MM.1S (cell line): ENCODE data around the gene MGAT4B.

ENCODE experiments used
- EZH2 ChIP-seq: fragments of 300-600 bp; sonication (generic); optimal IDR thresholded peaks from 2 replicates; pipeline ENCODE3; 2017; ENCODE audit warnings: low read depth, mild to moderate bottlenecking, antibody characterized with exemption, low read length, mixed read lengths
- TF ChIP-seq, protein P1 (sequence below): fragments of 300-600 bp; sonication (generic); IDR thresholded peaks from 2 replicates; pipeline ENCODE4 v1.5.1; 2016; ENCODE audit warnings: antibody characterized with exemption, low read length, mixed read lengths

DNA sequence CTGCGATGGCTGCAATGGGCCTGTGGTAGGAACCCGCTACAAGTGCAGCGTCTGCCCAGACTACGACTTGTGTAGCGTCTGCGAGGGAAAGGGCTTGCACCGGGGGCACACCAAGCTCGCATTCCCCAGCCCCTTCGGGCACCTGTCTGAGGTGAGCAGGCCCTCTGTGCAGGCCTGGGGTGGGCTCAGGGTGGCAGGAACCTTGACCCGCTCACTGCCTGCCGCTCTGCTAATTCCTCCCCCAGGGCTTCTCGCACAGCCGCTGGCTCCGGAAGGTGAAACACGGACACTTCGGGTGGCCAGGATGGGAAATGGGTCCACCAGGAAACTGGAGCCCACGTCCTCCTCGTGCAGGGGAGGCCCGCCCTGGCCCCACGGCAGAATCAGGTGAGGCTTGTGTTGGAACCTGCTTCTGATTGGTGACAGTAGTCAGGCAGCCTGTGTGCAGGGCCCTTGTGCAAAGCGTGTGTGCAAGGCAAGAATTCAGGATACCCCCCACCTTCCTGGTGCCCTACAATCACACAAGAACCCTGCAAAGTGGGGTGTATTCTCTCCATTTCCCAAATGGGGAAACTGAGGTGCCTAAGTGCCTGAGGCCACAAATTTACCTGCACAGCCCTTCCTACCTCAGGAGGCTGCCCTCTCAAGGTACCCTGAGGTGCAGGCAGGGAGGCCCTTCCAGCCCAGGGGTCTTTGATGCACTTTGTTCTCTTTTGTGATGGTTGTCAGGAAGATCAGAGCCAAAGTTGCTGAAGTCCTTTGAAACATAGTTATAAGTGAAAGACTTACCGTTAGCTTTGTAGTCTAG is 17.5 kb upstream of the MGAT4B start:
- TF ChIP-seq, protein P1, sequence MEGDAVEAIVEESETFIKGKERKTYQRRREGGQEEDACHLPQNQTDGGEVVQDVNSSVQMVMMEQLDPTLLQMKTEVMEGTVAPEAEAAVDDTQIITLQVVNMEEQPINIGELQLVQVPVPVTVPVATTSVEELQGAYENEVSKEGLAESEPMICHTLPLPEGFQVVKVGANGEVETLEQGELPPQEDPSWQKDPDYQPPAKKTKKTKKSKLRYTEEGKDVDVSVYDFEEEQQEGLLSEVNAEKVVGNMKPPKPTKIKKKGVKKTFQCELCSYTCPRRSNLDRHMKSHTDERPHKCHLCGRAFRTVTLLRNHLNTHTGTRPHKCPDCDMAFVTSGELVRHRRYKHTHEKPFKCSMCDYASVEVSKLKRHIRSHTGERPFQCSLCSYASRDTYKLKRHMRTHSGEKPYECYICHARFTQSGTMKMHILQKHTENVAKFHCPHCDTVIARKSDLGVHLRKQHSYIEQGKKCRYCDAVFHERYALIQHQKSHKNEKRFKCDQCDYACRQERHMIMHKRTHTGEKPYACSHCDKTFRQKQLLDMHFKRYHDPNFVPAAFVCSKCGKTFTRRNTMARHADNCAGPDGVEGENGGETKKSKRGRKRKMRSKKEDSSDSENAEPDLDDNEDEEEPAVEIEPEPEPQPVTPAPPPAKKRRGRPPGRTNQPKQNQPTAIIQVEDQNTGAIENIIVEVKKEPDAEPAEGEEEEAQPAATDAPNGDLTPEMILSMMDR, result no peak
- no peak for TF ChIP-seq EZH2
